Heart left ventricle (tissue), 13 donors: Measurements from ENCODE around the gene ZNF14.

Experiments used
- CTCF ChIP-seq, 12 donors: fragments of 200-600 bp; sonication (generic) in 4 of 12; IDR thresholded peaks; one replicate each; pipeline versions ENCODE4 v1.5.0 to v1.8.0; 2018 to 2022; ENCODE audit warnings: antibody characterized with exemption in 12 of 12, mild to moderate bottlenecking in 5 of 12
- POLR2A ChIP-seq, 2 donors: fragments of 450-650 bp; IDR thresholded peaks; one replicate each; pipeline ENCODE4 v1.6.1; 2017; ENCODE audit warnings: antibody characterized with exemption in 2 of 2, mild to moderate bottlenecking in 2 of 2, moderate library complexity in 2 of 2
- donor health status: ischemic (EF 13 %, LVEDD 7.1; RV severe dilation, severe dysfunction).
- donor health status: DM: no; HTN: yes; CAD: no.
- donor health status: DM: no; HTN: no; CAD: no.
- donor health status: ischemic (EF 25% LVEDD 6.9; RV normal size, moderate dysfunction).
- donor health status: ischemic (EF 25% LVEDD 5.7; RV mildly dilated, moderate dysfunction).
- donor health status: ischemic (EF 35%, LVEDD 5.7; RV mildly dilated, moderate dysfunction).
- donor health status: nonischemic (EF 11% LVEDD 7.7; RV severe dilation, severe dysfunction).
- donor health status: DM: yes; HTN: yes; CAD: no.
- donor health status: PGD.
- donor health status: ischemic (EF 29% LVEDD 5.4; RV normal size, mild dysfunction).
- donor health status: nonischemic (EF 23%, LVEDD 6.1; RV moderate dilation, normal function).

GRCh38 chr19:19719798-19720197, 13.1 kb downstream of the ZNF14 start:
- no peak for TF ChIP-seq CTCF (IDR thresholded peaks at IDR 0.05)
- no peak for TF ChIP-seq POLR2A (IDR thresholded peaks at IDR 0.05)
